H9 (cell line): ENCODE data around the gene FLRT2. TPM values are rescaled to one million over a fixed set of nuclear protein-coding genes. Genes with fewer than 3 reads are reported as not detected.

Experiments used
- DNase-seq: peaks from one replicate; pipeline ENCODE4 v3.0.0-alpha.2; 2017
- H2AFZ ChIP-seq: one replicate; pipeline ENCODE4 v1.6.1; 2013; ENCODE audit warnings: mild to moderate bottlenecking, low read length, control low read depth, moderate library complexity
- H2AK5ac ChIP-seq: 2 replicates; pipeline ENCODE4 v1.6.1; 2013; ENCODE audit warnings: low read length, control low read depth, mixed read lengths; ENCODE audit not compliant: insufficient read length
- H2BK120ac ChIP-seq: one replicate; pipeline ENCODE4 v1.6.1; 2013; ENCODE audit warnings: low read depth, mild to moderate bottlenecking, low read length, control low read depth, inconsistent platforms; ENCODE audit not compliant: poor library complexity, severe bottlenecking
- H2BK12ac ChIP-seq: 2 replicates; pipeline ENCODE4 v1.6.1; 2013; ENCODE audit warnings: low read length, control low read depth, mixed read lengths, low read depth; ENCODE audit not compliant: insufficient read length
- H2BK15ac ChIP-seq: 2 replicates; pipeline ENCODE4 v1.6.1; 2013; ENCODE audit warnings: low read depth, low read length, control low read depth
- H2BK20ac ChIP-seq: one replicate; pipeline ENCODE4 v1.6.1; 2013; ENCODE audit warnings: low read depth, mild to moderate bottlenecking, low read length, control low read depth, inconsistent platforms; ENCODE audit not compliant: poor library complexity, severe bottlenecking
- H2BK5ac ChIP-seq: 2 replicates; pipeline ENCODE4 v1.6.1; 2013; ENCODE audit warnings: low read length, control low read depth, mixed read lengths; ENCODE audit not compliant: insufficient read length
- H3K14ac ChIP-seq: 2 replicates; pipeline ENCODE4 v1.6.1; 2013; ENCODE audit warnings: low read length, control low read depth; ENCODE audit not compliant: insufficient read depth
- H3K18ac ChIP-seq: 2 replicates; pipeline ENCODE4 v1.6.1; 2013; ENCODE audit warnings: low read depth, mild to moderate bottlenecking, mixed read lengths, low read length, control low read depth; ENCODE audit not compliant: insufficient read length
- H3K23ac ChIP-seq: 2 replicates; pipeline ENCODE4 v1.6.1; 2013; ENCODE audit warnings: low read length, control low read depth, mixed read lengths, low read depth; ENCODE audit not compliant: insufficient read length
- H3K23me2 ChIP-seq: 2 replicates; pipeline ENCODE4 v1.6.1; 2013; ENCODE audit warnings: low read depth, mild to moderate bottlenecking, mixed read lengths, low read length, control low read depth; ENCODE audit not compliant: insufficient read length, poor library complexity, severe bottlenecking
- H3K27ac ChIP-seq: 2 replicates; pipeline ENCODE4 v1.5.1; 2013; ENCODE audit warnings: low read length, control low read depth, mixed read lengths, low read depth; ENCODE audit not compliant: insufficient read length
- H3K27me3 ChIP-seq: 2 replicates; pipeline ENCODE4 v1.6.1; 2013; ENCODE audit warnings: low read length, control low read depth, inconsistent platforms; ENCODE audit not compliant: insufficient read depth
- H3K4ac ChIP-seq: 2 replicates; pipeline ENCODE4 v1.6.1; 2013; ENCODE audit warnings: low read depth, mild to moderate bottlenecking, control low read depth, inconsistent platforms, low read length, moderate library complexity
- H3K4me1 ChIP-seq: 2 replicates; pipeline ENCODE4 v1.6.1; 2013; ENCODE audit warnings: low read length, control low read depth, inconsistent platforms; ENCODE audit not compliant: insufficient read depth
- H3K4me2 ChIP-seq: 2 replicates; pipeline ENCODE4 v1.6.1; 2013; ENCODE audit warnings: low read length, control low read depth, mixed read lengths; ENCODE audit not compliant: insufficient read length, insufficient read depth
- H3K56ac ChIP-seq: 2 replicates; pipeline ENCODE4 v1.6.1; 2013; ENCODE audit warnings: low read depth, mild to moderate bottlenecking, mixed read lengths, low read length, control low read depth; ENCODE audit not compliant: insufficient read length
- H3K79me1 ChIP-seq: 2 replicates; pipeline ENCODE4 v1.6.1; 2013; ENCODE audit warnings: low read depth, mild to moderate bottlenecking, moderate library complexity, low read length, control low read depth, inconsistent platforms; ENCODE audit not compliant: insufficient read depth, poor library complexity, severe bottlenecking
- H3K79me2 ChIP-seq: 2 replicates; pipeline ENCODE4 v1.6.1; 2013; ENCODE audit warnings: low read length, control low read depth, inconsistent platforms; ENCODE audit not compliant: insufficient read depth
- H3K9ac ChIP-seq: 2 replicates; pipeline ENCODE4 v1.6.1; 2013; ENCODE audit warnings: low read length, control low read depth, mixed read lengths; ENCODE audit not compliant: insufficient read length; ENCODE audit errors: extremely low read depth
- H3K9me3 ChIP-seq: one replicate; pipeline ENCODE4 v1.6.1; 2013; ENCODE audit warnings: low read depth, low read length, inconsistent platforms; ENCODE audit not compliant: control insufficient read depth
- H3T11ph ChIP-seq: one replicate; pipeline ENCODE4 v1.6.1; 2013; ENCODE audit warnings: mild to moderate bottlenecking, low read length, control low read depth, inconsistent platforms
- H4K20me1 ChIP-seq: one replicate; pipeline ENCODE4 v1.6.1; 2013; ENCODE audit not compliant: control insufficient read depth, insufficient read length, insufficient read depth
- H4K5ac ChIP-seq: 2 replicates; pipeline ENCODE4 v1.6.1; 2013; ENCODE audit warnings: low read depth, mild to moderate bottlenecking, mixed read lengths, low read length, control low read depth; ENCODE audit not compliant: insufficient read length
- H4K8ac ChIP-seq: replicated peaks from 2 replicates; pipeline ENCODE4 v1.6.1; 2013; ENCODE audit warnings: low read length, control low read depth, mixed read lengths, low read depth; ENCODE audit not compliant: insufficient read length
- H4K91ac ChIP-seq: 2 replicates; pipeline ENCODE4 v1.6.1; 2013; ENCODE audit warnings: low read depth, mild to moderate bottlenecking, moderate library complexity, mixed read lengths, low read length, control low read depth; ENCODE audit not compliant: insufficient read length
- H3K27ac Mint-ChIP-seq, 3 experiments: 2 replicates in 2 of 3; 3 replicates in 1 of 3; pipeline ENCODE4 v1.8.0; 2020 to 2021; ENCODE audit warnings: mixed read lengths in 3 of 3, mild to moderate bottlenecking in 1 of 3, moderate library complexity in 1 of 3
- H3K27me3 Mint-ChIP-seq: 2 replicates; pipeline ENCODE4 v1.8.0; 2021; ENCODE audit warnings: low read depth, mild to moderate bottlenecking, moderate library complexity, mixed read lengths
- H3K36me3 Mint-ChIP-seq, 3 experiments: 2 replicates in 2 of 3; 3 replicates in 1 of 3; pipeline ENCODE4 v1.8.0; 2020 to 2021; ENCODE audit warnings: low read depth in 3 of 3, mixed read lengths in 3 of 3; ENCODE audit not compliant: insufficient read depth in 1 of 3
- H3K4me1 Mint-ChIP-seq, 2 experiments: 2 replicates each; pipeline ENCODE4 v1.8.0; 2020; ENCODE audit warnings: mixed read lengths in 2 of 2
- H3K4me3 Mint-ChIP-seq, 2 experiments: 2 replicates in 1 of 2; 3 replicates in 1 of 2; pipeline ENCODE4 v1.8.0; 2020 to 2021; ENCODE audit warnings: mild to moderate bottlenecking in 2 of 2, mixed read lengths in 2 of 2, moderate library complexity in 1 of 2
- H3K9me3 Mint-ChIP-seq, 2 experiments: 2 replicates in 1 of 2; 3 replicates in 1 of 2; pipeline ENCODE4 v1.8.0; 2020; ENCODE audit warnings: mild to moderate bottlenecking in 2 of 2, mixed read lengths in 2 of 2, moderate library complexity in 1 of 2
- CTCF ChIP-seq: fragments of 200-600 bp; sonication (generic); conservative IDR thresholded peaks from 3 replicates; pipeline ENCODE4 v1.8.0; 2021; ENCODE audit warnings: antibody characterized with exemption, mild to moderate bottlenecking
- WGBS: extraction: QIAGEN DNeasy Blood & Tissue Kit; methylation state at CpG from one replicate; pipeline ENCODE4 v1.1.7; 2013; ENCODE audit warnings: missing lambda C conversion rate, low lambda C conversion rate, mixed read lengths; ENCODE audit not compliant: insufficient read length; ENCODE audit errors: extremely low coverage; 5-methylcytosine and 5-hydroxymethylcytosine counted together
- total RNA-seq: library from RNA; stranded (reverse); gene quantifications from 2 replicates; pipeline ENCODE4 v1.2.1, GENCODE V29; 2021

The FLRT2 gene
- total RNA-seq, 1 experiment from 2014 or later, result 3.3 TPM

- no peak overlapping the region for H3K14ac ChIP-seq
- H3K23me2 ChIP-seq, result no peaks in the 10 kb centered on the region
- no peak overlapping the region for H2BK15ac ChIP-seq
- H2BK20ac ChIP-seq, result no peak overlapping the region
- no peak overlapping the region for H3K23ac ChIP-seq
- no peak overlapping the region for H3K4ac ChIP-seq
- H3K9ac ChIP-seq, result no peak overlapping the region
- no peaks in the 10 kb centered on the region for H3K9me3 ChIP-seq
- no peak overlapping the region for H3K27ac ChIP-seq
- H3T11ph ChIP-seq, result no peak overlapping the region
- no peak overlapping the region for H3K18ac ChIP-seq
- DNase-seq, result no peak
- H4K8ac ChIP-seq, result no peak overlapping the region
- no peak overlapping the region for H3K4me2 ChIP-seq
- no peak overlapping the region for H3K56ac ChIP-seq
- no peaks in the 10 kb centered on the region; a peak in 1 of 5 replicates for H3K9me3 Mint-ChIP-seq
- H3K79me1 ChIP-seq, result no peaks in the 10 kb centered on the region
- no peaks in the 10 kb centered on the region; the same call in 1 of the 2 replicates for H3K4me1 ChIP-seq
- H4K20me1 ChIP-seq, result no peaks in the 10 kb centered on the region
- H3K4me3 Mint-ChIP-seq, result no peak overlapping the region
- H2BK12ac ChIP-seq, result no peak overlapping the region
- H3K27me3 Mint-ChIP-seq, result 0 out of 2 replicates have a peak, but pooled peaks cover 2% of the 10 kb centered on the region
- no peak overlapping the region for H3K27ac Mint-ChIP-seq
- H2AFZ ChIP-seq, result no peak overlapping the region
- no peaks in the 10 kb centered on the region for H3K27me3 ChIP-seq
- no peak overlapping the region for H2BK120ac ChIP-seq
- no peak overlapping the region for H4K5ac ChIP-seq
- no peaks in the 10 kb centered on the region for H3K36me3 Mint-ChIP-seq
- TF ChIP-seq CTCF, result no peak
- H2BK5ac ChIP-seq, result no peak overlapping the region
- no peak overlapping the region for H4K91ac ChIP-seq
- WGBS, result no CpG with 5 or more reads among the region's 3 CpGs
- peaks cover 3 to 4% of the 10 kb centered on the region in 2 experiments; a peak in 1 of 4 replicates for H3K4me1 Mint-ChIP-seq
- H2AK5ac ChIP-seq, result no peak overlapping the region
- no peaks in the 10 kb centered on the region for H3K79me2 ChIP-seq
These were observed 77.7 kb downstream of the FLRT2 start for GRCh38 chr14:85607651-85608081.
